ENCODE measurements around the gene TOPBP1. TPM values are rescaled to one million over a fixed set of nuclear protein-coding genes. Genes with fewer than 3 reads are reported as not detected.
A peak's percentile ranks its signal among the peaks of the same experiment; 100 is the strongest.
"Not testable (repeated sequence)": the region's sequence is repeated elsewhere in the genome, so short reads cannot be mapped to it uniquely, and the experiment has no call there.

TOPBP1 gene
- total and polyA plus RNA-seq, 2 experiments from 2014 or later = 15.8 to 42.2 TPM

DNA sequence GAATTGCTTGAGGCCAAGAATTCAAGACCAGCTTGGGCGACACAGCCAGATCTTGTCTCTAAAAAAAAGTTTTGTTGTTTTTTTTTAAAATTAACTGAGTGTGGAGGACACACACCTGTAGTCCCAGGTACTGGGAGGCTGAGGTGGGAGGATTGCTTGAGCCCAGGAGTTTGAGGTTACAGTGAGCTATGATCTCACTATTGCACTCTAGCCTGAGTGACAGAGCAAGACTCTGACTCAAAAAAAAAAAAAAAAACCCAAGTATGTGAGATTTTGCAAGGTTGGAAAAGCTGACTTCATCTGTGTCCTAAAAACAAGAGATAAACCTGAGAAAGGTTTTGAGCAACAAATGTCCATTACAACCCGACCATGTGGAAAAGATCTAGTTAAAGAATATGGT, 5.4 kb upstream of the TOPBP1 start (continued):
- TF ChIP-seq, protein P1, sequence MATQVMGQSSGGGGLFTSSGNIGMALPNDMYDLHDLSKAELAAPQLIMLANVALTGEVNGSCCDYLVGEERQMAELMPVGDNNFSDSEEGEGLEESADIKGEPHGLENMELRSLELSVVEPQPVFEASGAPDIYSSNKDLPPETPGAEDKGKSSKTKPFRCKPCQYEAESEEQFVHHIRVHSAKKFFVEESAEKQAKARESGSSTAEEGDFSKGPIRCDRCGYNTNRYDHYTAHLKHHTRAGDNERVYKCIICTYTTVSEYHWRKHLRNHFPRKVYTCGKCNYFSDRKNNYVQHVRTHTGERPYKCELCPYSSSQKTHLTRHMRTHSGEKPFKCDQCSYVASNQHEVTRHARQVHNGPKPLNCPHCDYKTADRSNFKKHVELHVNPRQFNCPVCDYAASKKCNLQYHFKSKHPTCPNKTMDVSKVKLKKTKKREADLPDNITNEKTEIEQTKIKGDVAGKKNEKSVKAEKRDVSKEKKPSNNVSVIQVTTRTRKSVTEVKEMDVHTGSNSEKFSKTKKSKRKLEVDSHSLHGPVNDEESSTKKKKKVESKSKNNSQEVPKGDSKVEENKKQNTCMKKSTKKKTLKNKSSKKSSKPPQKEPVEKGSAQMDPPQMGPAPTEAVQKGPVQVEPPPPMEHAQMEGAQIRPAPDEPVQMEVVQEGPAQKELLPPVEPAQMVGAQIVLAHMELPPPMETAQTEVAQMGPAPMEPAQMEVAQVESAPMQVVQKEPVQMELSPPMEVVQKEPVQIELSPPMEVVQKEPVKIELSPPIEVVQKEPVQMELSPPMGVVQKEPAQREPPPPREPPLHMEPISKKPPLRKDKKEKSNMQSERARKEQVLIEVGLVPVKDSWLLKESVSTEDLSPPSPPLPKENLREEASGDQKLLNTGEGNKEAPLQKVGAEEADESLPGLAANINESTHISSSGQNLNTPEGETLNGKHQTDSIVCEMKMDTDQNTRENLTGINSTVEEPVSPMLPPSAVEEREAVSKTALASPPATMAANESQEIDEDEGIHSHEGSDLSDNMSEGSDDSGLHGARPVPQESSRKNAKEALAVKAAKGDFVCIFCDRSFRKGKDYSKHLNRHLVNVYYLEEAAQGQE (IDR thresholded peaks at IDR 0.05; ENCODE audit: unreplicated experiment) = no peak
- no peak for TF ChIP-seq CREB1 (CRISPR knock-in tag; IDR thresholded peaks at IDR 0.05; ENCODE audit: low read depth)

DNA sequence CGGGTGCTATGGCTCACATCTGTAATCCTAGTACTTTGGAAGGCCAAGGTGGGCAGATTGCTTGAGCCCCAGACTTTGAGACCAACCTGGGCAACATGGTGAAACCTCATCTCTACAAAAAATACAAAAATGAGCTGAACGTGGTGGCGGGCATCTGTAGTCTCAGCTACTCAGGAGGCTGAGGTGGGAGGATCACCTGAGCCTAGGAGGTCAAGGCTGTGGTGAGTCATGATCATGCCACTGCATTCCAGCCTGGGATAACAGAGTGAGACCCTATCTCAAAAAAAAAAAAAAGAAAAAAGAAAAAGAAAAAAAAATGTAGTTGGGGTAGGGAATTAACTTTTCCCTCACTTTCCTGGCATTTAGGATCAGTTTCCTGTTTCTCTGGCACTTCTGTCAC, 3.4 kb upstream of the TOPBP1 start:
- H3K79me2 ChIP-seq (replicated peaks; ENCODE audit: insufficient read depth) = peaks cover 13% of the 10 kb centered on the region
- not testable (repeated sequence) for H3K9me3 Mint-ChIP-seq; H3K36me3 ChIP-seq (ENCODE audit: insufficient read depth); H3K27ac Mint-ChIP-seq; DNase-seq (ENCODE audit: low spot score); H3K27ac ChIP-seq (ENCODE audit: low read depth); H3K9me2 ChIP-seq (ENCODE audit: insufficient read depth); H3F3A ChIP-seq (replicated peaks; ENCODE audit: low read depth); H3K4me3 Mint-ChIP-seq; H3K27me3 Mint-ChIP-seq (ENCODE audit: insufficient read depth, low read depth, poor library complexity); H4K20me1 ChIP-seq (replicated peaks; ENCODE audit: insufficient read depth); H3K27me3 ChIP-seq (ENCODE audit: insufficient read depth); H3K36me3 Mint-ChIP-seq (ENCODE audit: low read depth); H3K4me3 ChIP-seq; H2AFZ ChIP-seq; H3K4me2 ChIP-seq; ATAC-seq
- peaks cover 15% of the 10 kb centered on the region; the same call in 1 of the 2 replicates for H3K4me1 ChIP-seq (ENCODE audit: insufficient read depth)
- peaks cover 14% of the 10 kb centered on the region for H3K4me1 Mint-ChIP-seq

- no peaks in the 10 kb centered on the region for H3F3A ChIP-seq (replicated peaks; ENCODE audit: low read depth)
- H3K4me3 ChIP-seq = no peak overlapping the region
- no peak overlapping the region for H3K27ac Mint-ChIP-seq
- peaks cover 17% of the 10 kb centered on the region; the same call in 1 of the 2 replicates for H3K4me1 ChIP-seq (ENCODE audit: insufficient read depth)
- no peak overlapping the region for H3K27ac ChIP-seq (ENCODE audit: low read depth)
- TF ChIP-seq, protein P2, sequence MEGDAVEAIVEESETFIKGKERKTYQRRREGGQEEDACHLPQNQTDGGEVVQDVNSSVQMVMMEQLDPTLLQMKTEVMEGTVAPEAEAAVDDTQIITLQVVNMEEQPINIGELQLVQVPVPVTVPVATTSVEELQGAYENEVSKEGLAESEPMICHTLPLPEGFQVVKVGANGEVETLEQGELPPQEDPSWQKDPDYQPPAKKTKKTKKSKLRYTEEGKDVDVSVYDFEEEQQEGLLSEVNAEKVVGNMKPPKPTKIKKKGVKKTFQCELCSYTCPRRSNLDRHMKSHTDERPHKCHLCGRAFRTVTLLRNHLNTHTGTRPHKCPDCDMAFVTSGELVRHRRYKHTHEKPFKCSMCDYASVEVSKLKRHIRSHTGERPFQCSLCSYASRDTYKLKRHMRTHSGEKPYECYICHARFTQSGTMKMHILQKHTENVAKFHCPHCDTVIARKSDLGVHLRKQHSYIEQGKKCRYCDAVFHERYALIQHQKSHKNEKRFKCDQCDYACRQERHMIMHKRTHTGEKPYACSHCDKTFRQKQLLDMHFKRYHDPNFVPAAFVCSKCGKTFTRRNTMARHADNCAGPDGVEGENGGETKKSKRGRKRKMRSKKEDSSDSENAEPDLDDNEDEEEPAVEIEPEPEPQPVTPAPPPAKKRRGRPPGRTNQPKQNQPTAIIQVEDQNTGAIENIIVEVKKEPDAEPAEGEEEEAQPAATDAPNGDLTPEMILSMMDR (conservative IDR thresholded peaks at IDR 0.05; ENCODE audit: low read depth in 2 of 2) = peak; percentile 80 to 86
- no peak for TF ChIP-seq POLR2AphosphoS5 (IDR thresholded peaks at IDR 0.05; ENCODE audit: low read depth)
- no peak for TF ChIP-seq EZH2phosphoT487 (IDR thresholded peaks at IDR 0.05; ENCODE audit: unreplicated experiment)
- no peak for TF ChIP-seq ZNF331 (CRISPR knock-in tag; IDR thresholded peaks at IDR 0.05; ENCODE audit: low read depth)
- peaks cover 6% of the 10 kb centered on the region; the same call in 2 of the 3 replicates for H3K36me3 Mint-ChIP-seq (ENCODE audit: low read depth)
- H4K20me1 ChIP-seq (replicated peaks; ENCODE audit: insufficient read depth) = peaks cover 3% of the 10 kb centered on the region; the same call in 1 of the 2 replicates
- no peaks in the 10 kb centered on the region for H3K27me3 ChIP-seq (ENCODE audit: insufficient read depth)
- DNase-seq (ENCODE audit: low spot score) (peak; percentile 95), ATAC-seq (peak; percentile 69)
- 0 out of 3 replicates have a peak overlapping the region, but pooled peaks have one; percentile 15 for H3K4me3 Mint-ChIP-seq
- H3K9me2 ChIP-seq (ENCODE audit: insufficient read depth) = no peaks in the 10 kb centered on the region
- H3K9me3 Mint-ChIP-seq = no peaks in the 10 kb centered on the region
- H3K36me3 ChIP-seq (ENCODE audit: insufficient read depth) = no peaks in the 10 kb centered on the region; the same call in 1 of the 2 replicates
- H2AFZ ChIP-seq = no peak overlapping the region
- peaks cover 27% of the 10 kb centered on the region for H3K79me2 ChIP-seq (replicated peaks; ENCODE audit: insufficient read depth)
- H3K27me3 Mint-ChIP-seq (ENCODE audit: insufficient read depth, low read depth, poor library complexity) = peaks cover 2% of the 10 kb centered on the region
- H3K4me1 Mint-ChIP-seq = peaks cover 17% of the 10 kb centered on the region
- H3K4me2 ChIP-seq = no peak overlapping the region
Observed at GRCh38 chr3:133663569-133664313, 2.0 kb upstream of the TOPBP1 start.
